MG63 (cell line): ENCODE measurements around the gene CSTF3. TPM values are rescaled to one million over a fixed set of nuclear protein-coding genes. Genes with fewer than 3 reads are reported as not detected.
"Not testable (repeated sequence)": the region's sequence is repeated elsewhere in the genome, so short reads cannot be mapped to it uniquely, and the experiment has no call there.

Experiments used
- DNase-seq: peaks from one replicate; pipeline ENCODE4 v3.0.0-alpha.2; 2020
- H3K27me3 ChIP-seq: fragments of 250-450 bp; sonication (Bioruptor Pico); 2 replicates; pipeline ENCODE4 v1.5.1; 2020; ENCODE audit warnings: mild to moderate bottlenecking, moderate library complexity
- H3K36me3 ChIP-seq: fragments of 250-450 bp; sonication (Bioruptor Pico); 2 replicates; pipeline ENCODE4 v1.5.1; 2020; ENCODE audit warnings: mild to moderate bottlenecking, moderate library complexity
- H3K4me3 ChIP-seq: fragments of 250-450 bp; sonication (Bioruptor Pico); 2 replicates; pipeline ENCODE4 v1.5.1; 2020; ENCODE audit warnings: mild to moderate bottlenecking, moderate library complexity
- H3K9me3 ChIP-seq: fragments of 250-450 bp; sonication (Bioruptor Pico); 2 replicates; pipeline ENCODE4 v1.5.1; 2020; ENCODE audit warnings: mild to moderate bottlenecking, moderate library complexity
- total RNA-seq: library from RNA; depleted of rRNA; stranded (reverse); fragments of >200 nt; shearing (Covaris generic); gene quantifications from 2 replicates; pipeline ENCODE4 v1.2.3, GENCODE V29; 2014; ENCODE audit warnings: low replicate concordance

Gene CSTF3
- total RNA-seq, 1 experiment from 2014 or later = 13.3 TPM

DNA sequence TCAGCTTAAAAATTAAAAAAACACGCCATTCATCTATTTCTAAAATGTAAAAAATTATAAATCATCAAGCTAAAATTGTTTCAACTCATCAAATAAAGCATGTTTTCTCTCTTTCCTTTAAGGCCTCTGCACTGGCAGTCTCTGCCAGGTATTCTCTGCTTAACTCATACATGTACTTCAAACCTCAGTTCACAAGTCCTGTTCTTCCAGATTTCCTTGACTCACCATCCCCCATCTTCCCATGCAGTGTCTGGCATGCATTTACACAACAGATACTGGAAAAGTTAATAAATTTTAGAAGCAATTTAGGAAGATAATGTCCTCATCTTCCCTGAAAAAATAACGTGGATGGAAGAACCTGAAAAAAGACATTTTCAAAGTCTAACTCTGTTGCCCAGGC lies 32.5 kb downstream of the CSTF3 start:
- Histone ChIP-seq H3K36me3 (peaks cover 16% of the 10 kb centered on the region), H3K27me3 (no peaks in the 10 kb centered on the region), H3K9me3 (no peaks in the 10 kb centered on the region), H3K4me3 (no peak overlapping the region)
- no peak for DNase-seq

DNA sequence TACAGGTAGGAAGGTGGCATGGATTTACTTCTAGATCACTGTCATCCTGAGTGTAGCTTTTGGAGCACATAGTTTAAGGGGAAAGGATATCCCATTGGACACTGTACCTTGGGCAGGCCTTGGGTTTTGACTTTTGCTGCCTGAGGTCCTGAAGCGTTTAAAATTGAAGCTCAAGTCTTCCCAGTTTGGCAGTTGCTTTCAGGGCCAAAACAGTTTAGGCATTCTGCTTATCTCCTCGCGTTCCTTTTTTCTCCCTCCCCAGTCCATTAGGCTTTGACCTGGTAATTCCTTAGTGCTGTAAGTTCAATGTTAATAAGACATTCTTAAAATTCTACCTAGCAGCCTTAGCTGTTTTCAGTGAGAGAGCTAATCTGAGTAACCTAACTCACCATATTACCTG lies 35.7 kb downstream of the CSTF3 start:
- H3K4me3 ChIP-seq = no peak overlapping the region
- no peaks in the 10 kb centered on the region for H3K9me3 ChIP-seq
- peaks cover 9% of the 10 kb centered on the region for H3K36me3 ChIP-seq
- DNase-seq = no peak
- no peaks in the 10 kb centered on the region for H3K27me3 ChIP-seq

DNA sequence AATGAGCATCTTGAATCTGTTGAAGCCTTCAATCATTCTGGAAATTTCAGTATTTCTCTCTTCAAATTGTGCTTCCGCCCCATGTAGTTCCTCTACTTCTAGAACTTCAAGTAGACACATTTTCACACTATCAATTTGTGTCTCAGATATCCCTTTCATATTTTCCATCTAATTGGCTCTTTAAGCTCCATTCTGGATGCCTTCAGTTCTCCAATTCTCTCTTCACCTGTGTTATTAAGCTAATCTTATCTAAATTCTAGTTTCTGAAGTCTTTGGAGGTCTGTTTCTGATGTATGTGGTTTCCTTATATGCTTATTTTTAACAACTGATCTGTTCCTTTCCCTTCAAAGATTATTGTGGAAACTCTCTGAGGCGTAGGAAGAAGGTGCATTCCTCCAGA lies 36.3 kb downstream of the CSTF3 start:
- Histone ChIP-seq H3K36me3 (peaks cover 8% of the 10 kb centered on the region), H3K4me3 (no peak overlapping the region), H3K27me3 (no peaks in the 10 kb centered on the region), H3K9me3 (no peaks in the 10 kb centered on the region)
- DNase-seq = no peak

DNA sequence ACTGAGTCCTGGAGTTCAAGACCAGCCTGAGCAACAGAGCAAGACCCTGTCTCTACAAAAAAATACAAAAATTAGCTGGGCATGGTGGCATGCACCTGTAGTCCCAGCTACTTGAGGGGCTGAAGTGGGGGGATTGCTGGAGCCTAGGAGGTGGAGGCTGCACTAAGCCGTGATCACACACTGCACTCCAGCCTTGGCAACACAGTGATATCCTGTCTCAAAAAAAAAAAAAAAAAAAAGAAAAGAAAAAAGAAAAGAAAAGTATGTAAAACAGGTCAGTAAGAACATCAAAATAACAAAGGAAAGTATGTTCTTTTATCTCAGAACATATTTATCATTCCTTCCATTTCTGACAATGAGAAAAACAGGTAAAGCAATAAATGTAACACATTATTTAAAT lies 38.6 kb downstream of the CSTF3 start:
- not testable (repeated sequence) for H3K9me3 ChIP-seq, H3K4me3 ChIP-seq, H3K36me3 ChIP-seq, H3K27me3 ChIP-seq, DNase-seq

DNA sequence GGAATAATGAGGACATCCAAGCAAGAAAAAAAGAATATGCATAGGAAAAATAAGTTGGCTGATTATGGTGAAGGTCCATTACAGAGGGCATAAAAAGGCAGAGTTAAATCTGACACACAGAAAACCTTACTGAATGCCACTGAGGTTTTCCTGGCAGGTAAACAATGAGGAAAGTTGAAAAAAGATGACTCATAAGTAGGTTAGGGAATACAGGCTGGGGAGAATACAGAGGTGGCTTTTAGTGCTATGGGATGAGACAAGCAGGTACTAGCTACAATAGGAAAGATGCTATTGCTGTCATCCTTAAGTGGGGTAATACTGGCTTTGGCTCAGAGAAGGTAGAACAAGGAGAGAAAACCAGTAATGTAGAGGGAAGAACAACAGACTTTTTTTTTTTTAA lies 44.7 kb downstream of the CSTF3 start:
- no peak for DNase-seq
- H3K4me3 ChIP-seq = no peak overlapping the region
- H3K36me3 ChIP-seq = no peaks in the 10 kb centered on the region
- H3K27me3 ChIP-seq = no peaks in the 10 kb centered on the region
- H3K9me3 ChIP-seq = no peaks in the 10 kb centered on the region

DNA sequence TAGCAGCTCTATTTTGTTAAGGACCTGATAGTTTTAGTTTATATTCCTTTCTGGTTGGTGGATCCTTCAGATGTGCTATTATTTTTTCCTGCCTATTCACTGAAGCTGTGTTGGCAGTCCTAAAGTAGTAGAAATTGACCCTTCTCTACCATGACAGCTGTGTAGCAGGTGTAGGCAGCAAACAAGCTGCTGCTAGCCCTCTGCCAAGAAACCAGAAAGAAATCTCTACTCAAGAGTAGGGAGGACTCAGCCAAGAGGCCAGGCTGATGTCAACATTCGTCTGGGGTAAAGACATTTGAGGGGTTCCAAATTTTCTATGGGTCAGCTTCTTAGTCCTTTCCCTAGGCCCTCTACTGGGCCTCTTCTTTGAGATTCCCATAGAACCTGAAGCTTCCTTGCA lies 51.2 kb downstream of the CSTF3 start:
- no peaks in the 10 kb centered on the region for H3K27me3 ChIP-seq
- no peak overlapping the region for H3K4me3 ChIP-seq
- H3K9me3 ChIP-seq = no peaks in the 10 kb centered on the region
- DNase-seq = no peak
- peaks cover 3% of the 10 kb centered on the region for H3K36me3 ChIP-seq

DNA sequence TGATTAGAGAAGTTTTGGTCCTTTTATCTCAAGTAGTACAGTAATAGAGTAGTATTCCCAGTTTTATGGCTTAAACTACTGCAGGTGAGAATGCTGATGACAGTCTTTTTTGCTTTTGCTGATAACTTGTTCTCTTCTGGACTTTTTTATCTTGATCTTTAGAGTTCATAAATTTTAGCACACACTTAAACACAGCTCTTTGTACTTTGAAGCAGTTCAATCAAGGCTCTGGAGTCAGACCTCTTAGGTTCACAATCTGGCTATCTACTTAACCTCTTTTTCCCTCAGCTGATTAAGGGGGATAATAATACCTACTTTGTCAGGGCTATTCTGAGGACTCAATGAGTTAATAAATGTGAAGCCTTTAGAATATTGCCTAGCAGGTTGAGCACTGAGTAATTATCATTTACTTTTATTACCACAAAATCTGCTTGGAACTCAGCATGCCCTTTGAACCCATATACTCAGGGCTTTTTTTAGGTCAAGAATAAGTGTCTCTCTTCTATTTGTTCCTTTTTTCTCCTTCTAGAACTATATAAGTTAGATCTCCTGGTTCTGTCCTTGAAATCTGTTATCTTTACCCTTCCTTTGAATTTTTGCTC lies 51.9 kb downstream of the CSTF3 start:
- Histone ChIP-seq H3K9me3 (no peaks in the 10 kb centered on the region), H3K27me3 (no peaks in the 10 kb centered on the region), H3K36me3 (peaks cover 6% of the 10 kb centered on the region), H3K4me3 (no peak overlapping the region)
- no peak for DNase-seq

DNA sequence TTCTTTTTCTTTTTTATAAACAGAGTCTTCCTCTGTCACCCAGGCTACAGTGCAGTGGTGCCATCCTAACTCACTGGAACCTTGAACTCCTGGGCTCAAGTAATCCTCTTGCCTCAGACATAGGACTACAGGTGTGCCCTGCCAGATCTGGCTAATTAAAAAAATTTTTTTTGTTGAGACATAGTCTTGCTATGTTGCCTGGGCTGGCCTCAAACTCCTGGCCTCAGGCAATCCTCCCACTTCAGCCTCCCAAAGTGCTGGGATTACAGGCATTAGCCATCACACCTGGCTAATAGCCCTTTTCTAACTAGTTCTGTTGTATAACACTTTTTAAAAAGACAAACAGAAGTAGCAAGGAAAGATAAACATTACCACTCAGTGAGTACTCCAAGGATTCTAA lies 57.4 kb downstream of the CSTF3 start:
- H3K4me3 ChIP-seq = no peak overlapping the region
- DNase-seq = no peak
- no peaks in the 10 kb centered on the region for H3K27me3 ChIP-seq
- no peaks in the 10 kb centered on the region for H3K9me3 ChIP-seq
- H3K36me3 ChIP-seq = peaks cover 12% of the 10 kb centered on the region

DNA sequence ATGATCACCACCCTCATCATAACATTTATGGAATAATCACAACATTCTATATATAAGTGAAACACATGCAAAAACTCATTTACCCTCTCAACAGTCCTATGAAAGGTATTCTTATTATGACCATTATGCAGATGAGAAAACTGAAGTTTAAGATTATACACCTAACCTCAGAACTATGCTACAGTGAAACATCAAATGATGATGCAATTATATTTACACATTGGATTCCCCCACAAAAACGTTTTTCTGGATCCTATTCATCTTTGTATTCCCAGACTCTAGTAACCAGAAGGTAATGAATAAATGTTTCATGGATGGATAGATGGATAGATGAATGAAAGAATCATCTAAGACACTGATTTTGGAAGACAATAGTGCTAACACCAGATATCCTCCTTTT lies 67.1 kb downstream of the CSTF3 start:
- no peaks in the 10 kb centered on the region for H3K27me3 ChIP-seq
- no peak overlapping the region for H3K4me3 ChIP-seq
- no peaks in the 10 kb centered on the region for H3K9me3 ChIP-seq
- no peak for DNase-seq
- H3K36me3 ChIP-seq = peaks cover 25% of the 10 kb centered on the region

DNA sequence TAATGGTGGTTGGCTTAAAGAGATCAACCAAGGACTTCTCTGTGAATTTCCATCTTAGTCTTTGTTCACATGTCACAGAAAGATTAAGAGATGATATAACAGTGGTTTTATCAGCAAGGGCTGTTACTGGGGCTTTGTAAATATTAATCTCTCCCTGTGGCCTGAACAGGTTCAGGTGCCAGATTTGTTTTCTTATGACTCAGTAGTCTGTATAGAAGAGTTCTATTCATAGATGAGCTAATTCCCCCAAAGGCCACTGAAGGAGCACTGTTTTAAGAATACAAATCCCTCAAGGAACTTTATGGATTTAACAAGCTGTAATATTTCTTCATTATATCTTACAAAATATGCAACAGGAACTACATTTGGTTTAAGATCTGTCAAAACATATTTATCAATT lies 71.5 kb downstream of the CSTF3 start:
- H3K36me3 ChIP-seq = no peaks in the 10 kb centered on the region; the same call in none of the 2 replicates
- no peak overlapping the region for H3K4me3 ChIP-seq
- DNase-seq = no peak
- H3K27me3 ChIP-seq = no peaks in the 10 kb centered on the region
- H3K9me3 ChIP-seq = no peaks in the 10 kb centered on the region

DNA sequence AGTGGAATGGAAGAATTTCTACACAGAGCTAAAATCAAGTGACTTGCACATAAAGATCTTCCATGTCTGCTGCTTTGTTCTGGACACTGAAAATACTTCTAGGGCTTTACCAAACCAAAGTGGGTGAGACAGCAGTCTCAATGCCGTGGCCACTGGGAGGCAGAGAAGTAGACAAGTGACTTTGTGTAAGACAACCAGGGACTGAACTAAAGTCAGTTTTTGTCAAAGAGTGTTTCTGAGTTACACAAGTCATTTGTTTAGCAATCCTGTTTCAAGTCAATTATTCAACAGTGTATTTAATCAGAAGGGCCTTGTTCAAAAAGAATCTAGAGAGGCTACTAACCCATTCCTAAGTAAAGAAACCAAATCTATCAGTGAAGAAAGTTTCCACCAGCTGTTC lies 75.3 kb downstream of the CSTF3 start:
- no peaks in the 10 kb centered on the region for H3K9me3 ChIP-seq
- no peaks in the 10 kb centered on the region for H3K27me3 ChIP-seq
- H3K36me3 ChIP-seq = peaks cover 10% of the 10 kb centered on the region
- no peak for DNase-seq
- no peak overlapping the region for H3K4me3 ChIP-seq

DNA sequence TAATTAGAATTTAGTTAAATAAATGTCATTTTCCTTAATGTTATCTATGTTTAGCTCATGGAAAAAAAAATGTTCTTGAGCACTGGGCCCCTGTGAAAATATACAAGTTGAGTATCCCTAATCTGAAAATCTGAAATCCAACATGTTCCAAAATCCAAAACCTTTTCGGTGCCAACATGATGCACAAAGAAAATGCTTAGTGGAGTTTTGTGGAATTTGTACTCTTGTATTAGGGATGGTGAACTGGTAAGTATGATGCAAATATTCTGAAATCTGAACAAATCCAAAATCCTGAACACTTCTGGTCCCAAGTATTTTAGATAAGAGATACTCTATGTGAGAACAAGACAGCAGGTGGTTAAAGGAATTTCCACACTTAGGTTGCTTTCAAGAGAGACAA lies 77.4 kb downstream of the CSTF3 start:
- H3K9me3 ChIP-seq = no peaks in the 10 kb centered on the region
- H3K27me3 ChIP-seq = no peaks in the 10 kb centered on the region
- peaks cover 10% of the 10 kb centered on the region for H3K36me3 ChIP-seq
- no peak for DNase-seq
- H3K4me3 ChIP-seq = no peak overlapping the region

DNA sequence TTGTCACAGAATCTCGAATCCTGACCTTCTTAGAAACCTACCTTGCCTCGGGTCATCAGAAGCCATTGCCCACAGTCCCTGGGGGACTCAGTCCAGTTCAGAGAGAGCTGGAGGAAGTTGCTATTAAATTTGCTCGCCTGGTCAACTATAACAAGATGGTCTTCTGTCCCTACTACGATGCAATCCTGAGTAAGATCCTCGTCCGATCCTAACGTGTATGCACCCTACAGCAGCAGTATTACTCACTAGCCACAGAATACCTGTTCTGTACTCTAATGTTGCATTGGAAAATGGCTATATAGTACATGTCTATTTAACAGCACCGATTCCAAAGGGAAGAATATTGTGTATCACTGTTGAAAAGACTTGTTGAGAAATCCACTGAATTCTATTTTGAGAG lies 88.8 kb downstream of the CSTF3 start:
- Histone ChIP-seq H3K36me3 (no peaks in the 10 kb centered on the region), H3K9me3 (no peaks in the 10 kb centered on the region), H3K27me3 (no peaks in the 10 kb centered on the region), H3K4me3 (no peak overlapping the region)
- no peak for DNase-seq

DNA sequence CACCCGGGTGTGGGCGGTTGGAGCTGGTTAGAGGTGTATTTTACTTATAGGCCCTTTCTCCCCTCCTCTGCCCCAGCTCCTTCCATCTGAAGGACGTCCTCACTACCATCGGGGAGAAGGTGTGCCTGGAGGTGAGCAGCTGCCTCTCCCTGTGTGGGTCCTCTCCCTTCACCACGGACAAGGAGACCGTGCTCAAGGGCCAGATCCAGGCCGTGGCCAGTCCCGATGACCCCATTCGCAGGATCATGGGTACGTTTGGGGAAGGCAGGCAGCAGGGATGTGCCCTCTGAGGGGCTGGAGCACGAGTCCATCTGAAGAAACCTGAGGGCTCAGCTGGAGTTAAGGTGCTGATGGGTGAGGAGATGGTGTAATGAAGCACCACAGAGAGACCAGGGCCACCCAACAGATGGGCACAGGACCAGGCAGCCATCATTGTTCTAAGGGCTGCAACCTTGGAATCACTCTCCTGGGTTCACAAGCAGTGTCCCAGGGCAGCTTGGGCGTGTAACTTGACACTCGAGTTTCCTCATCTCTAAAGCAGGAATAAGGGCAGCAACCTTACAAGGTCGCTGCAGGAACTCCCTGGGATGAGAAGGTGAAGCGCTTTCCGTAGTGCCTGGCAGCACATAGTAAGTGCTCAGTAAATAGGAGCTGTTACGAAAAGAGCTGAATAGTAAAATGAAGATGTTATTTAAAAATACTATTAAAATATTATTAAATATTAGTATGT lies 92.5 kb downstream of the CSTF3 start:
- no peaks in the 10 kb centered on the region for H3K36me3 ChIP-seq

DNA sequence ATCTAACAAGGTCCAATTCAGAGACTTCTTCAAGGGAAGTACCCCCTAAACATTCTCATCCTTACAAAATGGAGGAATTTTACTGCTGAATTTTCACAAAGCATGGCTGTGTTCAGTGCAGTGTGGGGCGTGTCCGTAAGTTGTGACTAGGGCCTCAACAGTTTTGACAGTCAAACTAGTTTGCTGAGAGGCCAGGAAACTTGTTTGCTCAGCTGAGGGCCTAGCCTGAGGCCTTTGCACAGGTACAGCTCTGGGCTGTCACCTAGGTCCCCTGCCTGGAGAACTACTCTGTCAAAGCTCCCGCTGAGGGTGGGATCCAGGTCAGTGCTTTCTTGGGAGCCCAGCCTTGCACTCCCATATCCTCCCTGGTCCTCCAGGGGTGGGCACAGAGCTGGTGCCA lies 94.0 kb downstream of the CSTF3 start:
- Histone ChIP-seq H3K9me3 (no peaks in the 10 kb centered on the region), H3K4me3 (no peak overlapping the region), H3K27me3 (no peaks in the 10 kb centered on the region), H3K36me3 (no peaks in the 10 kb centered on the region)
- DNase-seq = no peak

More for the DNA sequence above, 92.5 kb downstream of the CSTF3 start:
- Histone ChIP-seq H3K27me3 (no peaks in the 10 kb centered on the region), H3K4me3 (no peak overlapping the region), H3K9me3 (no peaks in the 10 kb centered on the region)
- DNase-seq = no peak

DNA sequence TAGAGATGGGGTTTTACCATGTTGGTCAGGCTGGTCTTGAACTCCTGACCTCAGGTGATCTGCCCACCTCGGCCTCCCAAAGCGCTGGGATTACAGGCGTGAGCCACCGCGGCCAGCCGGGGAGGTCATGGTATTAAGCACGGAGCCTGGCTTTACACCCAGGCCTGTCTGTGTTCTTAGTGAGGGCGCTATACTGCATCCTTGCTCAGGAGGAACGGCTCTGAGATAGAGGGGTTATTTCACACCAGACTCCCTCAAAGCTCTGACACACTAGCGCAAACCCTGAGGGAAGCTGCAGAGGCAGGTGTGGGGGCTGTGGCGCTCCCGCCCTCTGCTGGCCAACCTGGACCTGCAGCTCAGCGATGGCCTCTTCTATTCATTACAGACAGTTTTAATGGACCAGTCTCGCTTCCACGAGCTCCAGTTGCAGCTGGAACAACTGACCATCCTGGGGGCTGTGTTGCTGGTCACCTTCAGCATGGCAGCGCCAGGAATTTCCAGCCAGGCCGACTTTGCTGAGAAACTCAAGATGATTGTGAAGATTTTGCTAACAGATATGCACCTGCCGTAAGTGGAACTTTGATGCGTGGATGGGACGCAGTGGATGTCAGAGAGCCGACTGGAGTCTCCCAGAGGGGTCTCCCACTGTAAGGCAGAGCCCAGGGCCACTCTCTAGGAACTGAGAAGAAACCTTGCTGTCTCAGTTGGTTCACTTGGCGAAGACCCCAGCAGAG lies 95.7 kb downstream of the CSTF3 start:
- no peaks in the 10 kb centered on the region for H3K9me3 ChIP-seq
- H3K27me3 ChIP-seq = no peaks in the 10 kb centered on the region
- H3K36me3 ChIP-seq = no peaks in the 10 kb centered on the region
- H3K4me3 ChIP-seq = no peak overlapping the region
- DNase-seq = peak; percentile 29

DNA sequence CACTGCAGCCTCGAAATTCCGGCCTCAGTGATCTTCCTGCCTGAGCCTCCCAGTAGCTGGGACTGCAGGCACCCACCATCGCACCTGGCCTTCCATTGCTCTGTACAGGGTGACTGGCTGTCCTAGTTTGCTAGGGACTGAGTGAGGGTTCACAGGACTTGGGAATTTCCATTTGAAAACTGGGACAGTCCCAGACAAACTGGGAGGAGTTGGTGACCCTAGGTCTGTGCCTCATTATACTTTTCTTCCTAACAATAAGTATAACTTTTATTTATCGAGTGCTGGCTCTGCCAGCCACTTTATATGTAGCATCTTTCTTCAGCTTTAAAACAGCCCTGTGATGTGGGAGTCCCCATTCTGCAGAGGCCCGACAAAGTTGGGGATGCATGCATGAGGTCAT lies 96.4 kb downstream of the CSTF3 start:
- no peaks in the 10 kb centered on the region for H3K36me3 ChIP-seq

More for the DNA sequence above, 96.4 kb downstream of the CSTF3 start:
- no peaks in the 10 kb centered on the region for H3K9me3 ChIP-seq
- no peak overlapping the region for H3K4me3 ChIP-seq
- H3K27me3 ChIP-seq = no peaks in the 10 kb centered on the region
- DNase-seq = no peak
